AG04449 (cell line): ENCODE data around the gene N4BP2L1.

Experiments
- CTCF ChIA-PET: fragments of 350-600 bp; formaldehyde crosslinking; extraction: SDS; loops from one replicate; lab custom pipeline; 2021; ENCODE audit warnings: antibody characterized with exemption; lab: Yijun Ruan, JAX
- POLR2A ChIA-PET: fragments of 400-600, 350-600 bp; formaldehyde crosslinking; extraction: SDS; loops from one replicate; lab custom pipeline; 2020; ENCODE audit warnings: antibody characterized with exemption, inconsistent platforms; lab: Yijun Ruan, JAX
- DNase-seq: peaks from one replicate; pipeline ENCODE4 v3.0.0-alpha.2; 2010; ENCODE audit warnings: low read depth, low spot score
- H3K4me3 ChIP-seq: 2 replicates; pipeline ENCODE4 v1.5.1; 2011; ENCODE audit warnings: low read depth, mild to moderate bottlenecking, control low read depth, low read length
- TF ChIP-seq, protein P1 (sequence below): IDR thresholded peaks from one replicate; pipeline ENCODE4 v1.5.1; 2011; ENCODE audit warnings: mild to moderate bottlenecking, moderate library complexity, low read length, control low read depth, inconsistent platforms; ENCODE audit not compliant: insufficient read depth; ENCODE audit errors: missing control alignments

Gene N4BP2L1

DNA sequence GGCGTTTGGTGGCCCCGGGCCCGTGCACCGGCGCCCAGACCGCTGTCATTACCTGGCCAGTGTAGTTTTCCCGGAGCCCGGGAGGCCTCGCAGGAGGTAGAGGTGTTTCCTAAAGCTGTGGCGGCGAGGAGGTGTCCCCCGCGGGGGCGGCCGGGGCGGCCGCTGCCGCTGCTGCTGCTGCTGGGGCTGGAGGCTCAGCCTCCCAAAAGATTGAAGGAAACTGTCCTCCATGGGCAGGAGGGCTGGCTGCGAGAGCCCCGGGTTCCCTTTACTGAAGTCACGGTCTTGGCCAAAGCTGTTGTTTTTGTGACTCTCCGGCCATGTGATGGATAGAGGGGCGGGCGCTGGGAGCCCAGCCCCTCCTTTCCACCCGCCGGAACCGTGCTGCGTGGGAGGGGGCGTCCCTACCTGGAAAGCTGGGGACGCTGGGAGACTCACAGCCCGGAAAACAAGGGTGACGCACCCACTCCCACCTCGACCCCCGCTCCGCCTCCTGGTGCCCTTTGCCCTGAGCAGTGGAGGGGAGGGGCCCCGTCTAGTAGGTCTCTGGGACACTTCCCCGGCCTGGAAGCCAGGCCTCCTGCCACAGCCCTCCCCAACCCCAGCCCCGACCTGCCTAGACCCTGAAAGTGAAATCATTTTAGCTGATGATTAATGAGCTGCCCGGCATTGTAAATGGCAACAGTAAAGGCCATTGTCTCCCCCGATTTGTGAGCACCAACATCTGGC lies at the start of gene N4BP2L1:
N4BP2L1 (minus strand) TSS at position 279 of the 729 bp plus-strand sequence; CDS start at position 231, 48 bp downstream.
- H3K4me3 ChIP-seq, result peak within 1 kb of the TSS; percentile 59
- TF ChIP-seq, protein P1, sequence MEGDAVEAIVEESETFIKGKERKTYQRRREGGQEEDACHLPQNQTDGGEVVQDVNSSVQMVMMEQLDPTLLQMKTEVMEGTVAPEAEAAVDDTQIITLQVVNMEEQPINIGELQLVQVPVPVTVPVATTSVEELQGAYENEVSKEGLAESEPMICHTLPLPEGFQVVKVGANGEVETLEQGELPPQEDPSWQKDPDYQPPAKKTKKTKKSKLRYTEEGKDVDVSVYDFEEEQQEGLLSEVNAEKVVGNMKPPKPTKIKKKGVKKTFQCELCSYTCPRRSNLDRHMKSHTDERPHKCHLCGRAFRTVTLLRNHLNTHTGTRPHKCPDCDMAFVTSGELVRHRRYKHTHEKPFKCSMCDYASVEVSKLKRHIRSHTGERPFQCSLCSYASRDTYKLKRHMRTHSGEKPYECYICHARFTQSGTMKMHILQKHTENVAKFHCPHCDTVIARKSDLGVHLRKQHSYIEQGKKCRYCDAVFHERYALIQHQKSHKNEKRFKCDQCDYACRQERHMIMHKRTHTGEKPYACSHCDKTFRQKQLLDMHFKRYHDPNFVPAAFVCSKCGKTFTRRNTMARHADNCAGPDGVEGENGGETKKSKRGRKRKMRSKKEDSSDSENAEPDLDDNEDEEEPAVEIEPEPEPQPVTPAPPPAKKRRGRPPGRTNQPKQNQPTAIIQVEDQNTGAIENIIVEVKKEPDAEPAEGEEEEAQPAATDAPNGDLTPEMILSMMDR, result no peak
- CTCF ChIA-PET, result interaction anchor here (1.3 to 2.0 kb wide), 2 partner anchors 13 to 153 kb away, joined by 3 to 4 read pairs; no protein-coding TSS in a partner anchor
- POLR2A ChIA-PET, result interaction anchor here (0.6 kb wide), 1 partner anchor 72 kb away, joined by 5 read pairs; no protein-coding TSS in a partner anchor
- DNase-seq, result no peak

DNA sequence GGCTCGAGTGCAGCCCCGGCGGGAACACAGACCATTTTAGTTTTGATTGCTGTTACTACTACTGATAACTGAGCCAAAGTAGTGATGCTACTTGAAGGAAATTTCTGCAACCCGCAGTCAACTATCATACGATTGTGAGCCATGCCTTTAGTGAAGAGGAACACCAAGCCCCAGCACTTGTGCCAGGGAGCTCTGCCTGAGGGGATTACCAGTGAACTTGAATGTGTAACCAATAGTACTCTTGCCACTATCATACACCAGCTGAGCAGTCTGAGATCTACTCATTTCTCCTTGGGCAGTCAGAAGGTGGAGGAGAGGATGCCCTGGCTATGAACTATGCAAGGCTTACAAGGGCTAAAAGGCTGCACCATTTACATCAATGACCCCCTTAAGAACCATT lies 49.0 kb upstream of the N4BP2L1 start:
- ChIA-PET CTCF (no interaction called here), POLR2A (no interaction called here)
- no peak overlapping the region for H3K4me3 ChIP-seq
- TF ChIP-seq, protein P1, result no peak
- no peak for DNase-seq

DNA sequence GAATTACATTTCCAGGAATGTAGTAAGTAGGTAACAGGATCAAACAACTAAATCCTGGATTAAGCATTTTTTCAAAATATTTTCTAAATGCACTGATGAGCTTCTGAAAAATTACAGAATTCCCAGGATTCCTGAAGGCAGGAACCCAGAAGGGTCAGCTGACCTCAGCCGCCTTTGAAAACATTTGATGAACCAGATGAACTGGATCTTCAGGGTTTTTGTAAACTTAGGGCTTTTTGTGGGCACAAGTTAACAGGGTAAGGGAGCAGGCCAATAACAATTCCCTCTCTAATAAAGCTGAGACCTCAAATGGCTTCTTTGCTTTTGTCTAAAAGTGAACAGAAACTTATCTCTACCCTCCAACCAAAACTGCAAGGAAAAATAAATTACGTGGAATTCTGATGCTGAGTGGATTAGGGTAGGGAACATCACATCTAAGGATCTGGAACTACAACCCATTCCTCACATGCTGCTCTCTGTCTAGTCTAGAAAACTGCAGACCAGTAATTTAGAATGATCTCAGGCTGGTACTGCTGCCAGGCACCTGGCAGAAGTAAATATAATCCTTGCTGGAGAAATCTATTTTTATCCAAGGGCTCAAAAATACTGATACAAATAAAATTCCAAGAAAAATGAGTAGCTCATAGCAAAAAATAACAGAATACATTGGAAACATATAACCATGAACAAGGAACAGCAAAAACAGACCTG lies 48.2 kb upstream of the N4BP2L1 start:
- ChIA-PET POLR2A (no interaction called here), CTCF (no interaction called here)
- no peak overlapping the region for H3K4me3 ChIP-seq
- TF ChIP-seq, protein P1, result no peak
- DNase-seq, result no peak

DNA sequence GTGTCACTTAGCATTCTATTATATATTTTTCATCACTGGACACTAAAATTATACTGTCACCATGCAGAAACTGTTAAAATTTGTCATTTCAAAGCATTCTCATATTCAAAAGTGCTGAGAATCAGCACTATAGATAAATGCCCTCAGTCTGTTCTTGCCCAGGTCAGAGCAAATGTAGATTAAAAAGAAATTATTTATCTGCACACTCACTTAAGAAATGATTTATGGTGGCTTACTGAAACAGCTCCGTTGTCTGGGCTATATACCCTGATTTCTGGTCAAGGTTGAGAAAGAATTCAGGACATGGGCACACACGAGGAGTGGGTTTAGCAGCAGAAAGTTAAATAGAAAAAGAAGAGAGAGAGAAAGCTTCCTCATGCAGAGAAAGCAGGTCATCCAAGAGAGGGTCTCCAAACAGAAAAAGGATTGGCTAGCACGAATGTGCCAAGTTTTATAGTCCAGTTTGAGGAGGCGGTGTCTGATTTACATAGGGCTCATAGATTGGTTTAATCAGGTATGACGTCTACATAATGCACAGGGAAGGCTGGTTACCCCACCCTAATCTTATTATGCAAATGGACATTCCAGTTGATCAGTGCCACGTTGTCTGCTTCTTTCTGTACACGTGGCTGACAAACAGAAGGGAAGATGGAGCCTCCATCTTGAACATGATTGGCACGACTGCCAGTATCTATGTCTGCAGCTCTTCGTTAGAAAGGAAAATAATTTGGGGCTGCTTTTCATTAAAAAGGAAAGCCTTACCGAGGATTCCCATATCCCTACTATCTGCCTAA lies 47.3 kb upstream of the N4BP2L1 start:
- TF ChIP-seq, protein P1, result no peak
- ChIA-PET POLR2A (no interaction called here), CTCF (no interaction called here)
- no peak for DNase-seq
- no peak overlapping the region for H3K4me3 ChIP-seq

DNA sequence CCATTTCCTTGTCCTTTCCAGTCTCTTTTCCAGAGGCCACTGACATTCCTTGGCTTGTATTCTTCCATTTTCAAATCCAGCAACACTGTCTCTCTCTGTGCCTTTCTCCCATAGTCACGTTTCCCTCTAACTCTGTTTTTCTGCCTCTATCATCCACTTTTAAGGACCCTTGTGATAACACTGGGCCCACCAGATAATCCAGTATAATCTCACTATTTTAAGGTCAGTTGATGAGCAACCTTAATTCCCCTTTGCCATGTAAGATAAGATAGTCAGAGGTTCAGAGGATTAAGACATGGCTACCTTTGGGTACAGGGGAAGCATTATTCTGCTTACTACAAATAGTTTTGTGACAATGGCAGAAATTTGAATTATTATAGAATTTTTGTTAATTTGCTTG lies 45.7 kb upstream of the N4BP2L1 start:
- ChIA-PET CTCF (no interaction called here), POLR2A (interaction anchor here (0.7 kb wide), 1 partner anchor 15 kb away, joined by 3 read pairs; no protein-coding TSS in a partner anchor)
- no peak for DNase-seq
- no peak overlapping the region for H3K4me3 ChIP-seq
- TF ChIP-seq, protein P1, result no peak
